Left cardiac atrium (tissue), 4 donors: Measurements from ENCODE around the gene AHI1. TPM values are rescaled to one million over a fixed set of nuclear protein-coding genes. Genes with fewer than 3 reads are reported as not detected.
"Not testable (repeated sequence)": the region's sequence is repeated elsewhere in the genome, so short reads cannot be mapped to it uniquely, and the experiment has no call there.

ENCODE experiments used
- ATAC-seq, 2 donors: fragments of 200-7000 bp; cut with Tn5 transposase; one replicate each; pipeline ENCODE4 v1.9.1; 2020; ENCODE audit warnings: mild to moderate bottlenecking in 2 of 2, moderate library complexity in 2 of 2
- DNase-seq: peaks from one replicate; pipeline ENCODE4 v3.0.0-alpha.2; 2020
- intact Hi-C, 2 donors: fragments of 100-400 bp; cut with DNase I; formaldehyde crosslinking; loops; one replicate each; pipeline versions ENCODE4 v1.14.1 to v1.15.1; 2022 to 2023
- total RNA-seq, 2 donors: library from RNA; stranded (reverse); fragmentation: NEBNext Ultra II Directional; extraction: Animal tissue kit (Norgen Biotek cat#: 25700); gene quantifications; one replicate each; pipeline ENCODE4 v1.2.1, GENCODE V29; 2021
- donor health status: DM: no; HTN: yes; CAD: no.
- donor health status: DM: no; HTN: yes; CAD: no; lungs with severe emphysema.
- donor health status: DM: yes; HTN: yes; CAD: no.
- donor health status: Dilated cardiomyopathy.

The AHI1 gene
- total RNA-seq, 2 donors from 2014 or later: 13.1 to 18.0 TPM

GRCh38 chr6:135418040-135418760, 79.3 kb downstream of the AHI1 start:
- DNase-seq (no peak), ATAC-seq (no peak)
- intact Hi-C loops: no loop called here

GRCh38 chr6:135412761-135413160, 84.8 kb downstream of the AHI1 start:
- ATAC-seq: no peak
- intact Hi-C loops: no loop called here

GRCh38 chr6:135411849-135412248, 85.7 kb downstream of the AHI1 start:
- ATAC-seq (no peak), DNase-seq (no peak)
- intact Hi-C loops: no loop called here

More at GRCh38 chr6:135412761-135413160, 84.8 kb downstream of the AHI1 start:
- DNase-seq: no peak

GRCh38 chr6:135411339-135411738, 86.2 kb downstream of the AHI1 start:
- intact Hi-C loops: no loop called here
- ATAC-seq: no peak
- DNase-seq: no peak

- DNase-seq (no peak), ATAC-seq (no peak)
- intact Hi-C loops: no loop called here
These were observed 86.7 kb downstream of the AHI1 start for GRCh38 chr6:135410856-135411255.

GRCh38 chr6:135403584-135403983, 94.0 kb downstream of the AHI1 start:
- intact Hi-C loops: no loop called here
- DNase-seq (no peak), ATAC-seq (no peak)

GRCh38 chr6:135402311-135402710, 95.2 kb downstream of the AHI1 start:
- no peak for DNase-seq
- intact Hi-C loops: no loop called here
- ATAC-seq: no peak

GRCh38 chr6:135397172-135397952, 100.2 kb downstream of the AHI1 start:
- intact Hi-C loops: no loop called here

GRCh38 chr6:135395136-135395535, 102.4 kb downstream of the AHI1 start:
- DNase-seq (no peak), ATAC-seq (no peak)
- intact Hi-C loops: no loop called here

More at GRCh38 chr6:135397172-135397952, 100.2 kb downstream of the AHI1 start:
- ATAC-seq: no peak
- no peak for DNase-seq

- no peak for ATAC-seq
- intact Hi-C loops: no loop called here
These were observed 104.3 kb downstream of the AHI1 start for GRCh38 chr6:135393289-135393688.

GRCh38 chr6:135390458-135390857, 107.1 kb downstream of the AHI1 start:
- no peak for ATAC-seq
- no peak for DNase-seq
- intact Hi-C loops: no loop called here

More at GRCh38 chr6:135393289-135393688, 104.3 kb downstream of the AHI1 start:
- no peak for DNase-seq

- ATAC-seq (no peak), DNase-seq (no peak)
- intact Hi-C loops: no loop called here
These were observed 112.2 kb downstream of the AHI1 start for GRCh38 chr6:135385299-135385698.

GRCh38 chr6:135383766-135384165, 113.8 kb downstream of the AHI1 start:
- DNase-seq (no peak), ATAC-seq (no peak)
- intact Hi-C loops: no loop called here

GRCh38 chr6:135383301-135383700, 114.2 kb downstream of the AHI1 start:
- intact Hi-C loops: no loop called here
- DNase-seq: no peak
- ATAC-seq: no peak

- no peak for ATAC-seq
- no peak for DNase-seq
- intact Hi-C loops: no loop called here
These were observed 115.3 kb downstream of the AHI1 start for GRCh38 chr6:135382182-135382628.

- DNase-seq (no peak), ATAC-seq (no peak)
- intact Hi-C loops: no loop called here
These were observed 116.7 kb downstream of the AHI1 start for GRCh38 chr6:135380793-135381192.

GRCh38 chr6:135379647-135380046, 117.9 kb downstream of the AHI1 start:
- intact Hi-C loops: no loop called here
- no peak for DNase-seq
- ATAC-seq: no peak

- intact Hi-C loops: no loop called here
- no peak for DNase-seq
- no peak for ATAC-seq
These were observed 124.8 kb downstream of the AHI1 start for GRCh38 chr6:135372758-135373157.

GRCh38 chr6:135363622-135364021, 133.9 kb downstream of the AHI1 start:
- intact Hi-C loops, DNase-seq, ATAC-seq: not testable (repeated sequence)

GRCh38 chr6:135362124-135362523, 135.4 kb downstream of the AHI1 start:
- DNase-seq: no peak
- intact Hi-C loops: no loop called here
- ATAC-seq: no peak

- DNase-seq (no peak), ATAC-seq (no peak)
- intact Hi-C loops: no loop called here
These were observed 137.3 kb downstream of the AHI1 start for GRCh38 chr6:135360222-135360621.
